HG03460 (cell line): ENCODE results near the gene ADARB2.
A peak's percentile ranks its signal among the peaks of the same experiment; 100 is the strongest.

Experiments used
- ATAC-seq: cut with Tn5 transposase; IDR thresholded peaks from one replicate; pipeline ENCODE4 v1.9.1; 2021; ENCODE audit not compliant: unreplicated experiment

ADARB2 gene

GRCh38 chr10:1664333-1664964 lies 72.9 kb downstream of the ADARB2 start:
- no peak for ATAC-seq

DNA sequence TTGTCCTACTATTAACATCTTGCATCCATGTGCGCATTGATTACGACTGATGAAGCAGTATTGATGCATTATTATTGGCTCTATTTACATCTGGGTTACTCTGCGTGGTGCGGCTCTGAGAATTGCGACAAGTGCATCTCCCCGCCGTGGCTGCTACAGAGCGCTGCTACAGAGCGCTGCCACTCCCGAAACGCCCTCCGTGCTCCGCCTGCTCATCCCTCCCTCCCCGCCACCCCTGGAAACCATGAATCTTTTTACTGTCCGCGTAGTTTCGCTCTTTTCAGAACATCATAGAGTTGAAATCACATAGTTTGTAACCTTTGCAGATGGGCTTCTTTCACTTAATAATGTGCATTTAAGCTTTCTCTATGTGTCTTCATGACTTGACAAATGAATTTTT lies 74.1 kb downstream of the ADARB2 start:
- ATAC-seq, result no peak

DNA sequence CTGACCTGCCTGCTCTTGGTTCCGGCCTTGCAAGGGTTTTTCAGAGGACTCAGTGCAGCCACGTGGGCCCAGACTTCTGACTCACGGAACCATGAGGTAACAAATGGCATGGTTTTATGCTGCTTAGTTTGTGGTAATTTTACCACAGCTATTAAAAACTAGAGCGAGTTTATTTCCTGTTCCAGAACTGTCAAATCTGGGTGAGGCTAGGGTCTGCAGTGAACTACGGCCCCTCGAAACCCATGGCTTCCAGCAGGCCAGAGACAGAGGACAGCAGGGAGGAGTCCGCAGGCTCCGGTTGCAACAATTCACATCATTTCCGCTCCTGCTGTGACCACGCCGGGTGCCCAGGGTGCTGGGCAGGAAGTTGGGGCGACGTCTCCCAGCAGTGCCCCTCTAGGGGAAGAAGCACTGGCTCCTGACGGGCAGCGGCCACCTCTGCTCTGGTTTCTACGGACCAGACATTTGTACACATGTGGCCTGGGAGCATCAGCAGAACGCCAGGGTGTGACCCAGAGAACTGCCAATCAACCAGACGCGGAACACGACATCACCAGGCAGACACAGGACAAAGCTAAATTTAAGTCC lies 74.8 kb downstream of the ADARB2 start:
- ATAC-seq, result peak; percentile 28

DNA sequence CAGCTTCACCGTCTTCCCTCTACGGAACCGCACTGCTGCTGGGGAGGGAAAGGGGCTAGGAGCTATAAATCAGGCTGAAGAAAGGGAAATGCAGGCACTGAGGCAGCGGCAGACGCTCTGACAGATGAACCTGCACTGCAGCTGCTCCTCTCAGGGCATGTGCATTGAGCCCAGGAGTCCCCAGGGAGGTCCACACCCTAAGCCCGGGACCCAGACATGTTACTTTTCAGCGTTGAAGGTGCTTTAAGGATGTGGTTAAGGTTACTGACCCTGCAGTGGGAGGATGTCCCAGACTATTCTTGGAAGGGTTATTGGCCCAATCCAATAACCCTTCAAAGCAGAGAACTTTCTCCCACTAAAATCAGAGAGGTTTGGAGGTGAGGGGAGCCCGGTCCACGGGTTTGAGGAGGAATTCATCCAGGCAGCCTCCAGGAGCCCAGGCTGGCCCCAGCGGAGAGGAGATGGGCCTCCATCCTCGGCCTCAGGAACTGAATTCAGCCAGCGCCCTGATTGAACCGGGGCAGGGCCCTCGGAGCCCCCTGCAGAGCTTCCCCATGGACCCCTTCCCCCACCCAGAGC lies 75.4 kb downstream of the ADARB2 start:
- ATAC-seq, result peak; percentile 77

DNA sequence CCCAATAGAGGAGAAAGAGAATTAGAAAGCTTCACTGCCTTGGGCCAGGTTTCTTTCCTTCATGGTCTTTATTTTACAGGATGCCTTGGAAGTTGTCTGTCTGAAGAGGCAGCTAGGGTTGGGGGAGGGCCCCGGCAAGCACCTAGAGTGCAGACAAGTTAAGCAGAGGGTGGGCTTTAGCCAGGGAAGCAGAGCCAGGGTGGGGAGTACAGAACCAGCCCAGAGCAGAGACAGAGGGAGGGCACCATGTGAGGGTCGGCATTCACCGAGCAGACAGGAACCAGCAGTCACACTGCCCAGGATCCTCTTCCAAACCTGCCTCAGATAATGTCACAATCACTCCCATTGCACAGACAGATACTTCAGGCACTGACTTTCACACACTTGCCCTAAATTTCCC lies 75.9 kb downstream of the ADARB2 start:
- ATAC-seq, result peak; percentile 16

DNA sequence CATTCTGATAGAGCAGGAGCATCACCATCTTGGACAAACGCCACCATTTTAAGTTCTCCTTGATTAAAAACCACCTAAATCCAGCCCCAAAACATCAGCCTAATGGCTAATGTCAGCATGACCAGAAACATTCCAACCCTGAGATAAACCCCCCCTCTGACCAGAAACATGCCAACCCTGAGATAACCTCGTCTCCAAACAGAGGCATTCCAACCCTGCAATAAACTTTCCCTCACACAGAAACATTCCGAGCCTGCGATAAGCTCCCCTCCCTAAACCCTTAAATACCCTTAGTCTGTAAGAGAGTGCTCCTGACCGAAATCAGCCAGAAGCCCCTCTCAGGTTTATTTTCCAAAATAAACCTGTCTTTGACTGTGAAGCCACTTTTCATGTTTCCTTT lies 76.5 kb downstream of the ADARB2 start:
- no peak for ATAC-seq

DNA sequence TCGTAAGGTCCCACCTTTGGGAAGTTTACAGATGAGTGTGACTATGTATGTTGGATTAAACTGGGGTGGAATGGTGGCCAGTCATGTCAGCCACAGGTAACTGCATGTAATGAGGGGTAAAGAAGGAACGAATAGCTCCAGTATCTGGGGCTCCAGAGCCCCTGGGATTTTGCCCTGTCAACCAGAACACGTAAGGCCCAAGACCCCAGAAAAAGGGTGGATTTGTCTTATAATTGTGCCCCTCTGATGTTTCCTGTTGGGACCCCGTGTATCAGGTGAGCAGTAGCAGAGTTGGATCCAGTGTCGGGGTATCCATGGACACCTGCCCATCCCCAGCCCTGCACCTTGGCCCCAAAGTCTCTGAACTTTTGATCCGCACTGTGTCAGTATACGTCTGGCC lies 76.9 kb downstream of the ADARB2 start:
- ATAC-seq, result no peak

DNA sequence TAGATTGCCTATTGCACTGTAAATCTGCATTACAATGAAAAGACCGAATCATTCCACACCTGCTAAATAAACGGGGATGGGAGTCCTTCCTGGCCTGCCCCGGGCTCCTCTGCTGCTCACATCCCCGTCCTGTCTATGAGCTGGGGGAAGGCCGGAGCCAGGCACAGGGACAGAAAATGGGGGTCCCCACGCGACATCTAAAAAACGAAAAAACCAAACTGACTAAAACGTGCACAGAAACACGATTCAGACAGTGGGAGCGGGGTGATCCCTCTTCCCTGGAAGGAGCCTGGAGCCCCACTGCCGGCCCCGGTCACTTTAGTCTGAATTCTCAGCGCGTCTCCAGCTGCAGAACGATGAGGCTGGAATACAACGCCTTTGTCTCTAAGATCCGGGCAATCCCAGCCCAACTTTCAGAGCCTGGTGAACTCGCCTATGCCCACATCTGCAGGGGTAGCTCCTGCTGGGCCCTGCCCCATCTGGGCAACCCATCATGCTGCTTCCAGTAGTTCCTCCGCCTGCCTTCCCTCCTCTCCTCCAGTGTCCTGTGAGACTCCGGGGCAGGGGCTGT lies 78.0 kb downstream of the ADARB2 start:
- ATAC-seq, result no peak

- no peak for ATAC-seq
Observed at GRCh38 chr10:1658658-1659057, 78.7 kb downstream of the ADARB2 start.

- no peak for ATAC-seq
Observed at GRCh38 chr10:1657479-1657878, 79.8 kb downstream of the ADARB2 start.

DNA sequence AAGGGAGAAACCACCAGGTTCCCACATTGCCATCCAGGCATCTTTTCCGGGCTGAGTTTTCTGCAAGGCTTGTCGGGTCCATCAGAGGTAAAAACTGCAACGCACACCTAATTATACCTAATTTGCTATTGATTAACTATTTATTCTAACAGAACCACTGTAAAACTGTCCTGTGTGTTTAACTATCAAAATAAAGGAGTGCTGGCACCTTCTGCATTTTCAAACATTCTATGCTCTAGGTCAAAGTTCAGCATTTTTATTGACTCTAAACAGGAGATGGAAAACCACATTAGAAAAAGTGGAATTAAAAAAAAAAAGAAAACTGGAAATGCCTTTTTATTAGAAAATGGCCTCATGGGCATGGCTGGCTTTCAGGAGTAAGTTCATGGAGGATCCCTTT lies 82.0 kb downstream of the ADARB2 start:
- no peak for ATAC-seq

DNA sequence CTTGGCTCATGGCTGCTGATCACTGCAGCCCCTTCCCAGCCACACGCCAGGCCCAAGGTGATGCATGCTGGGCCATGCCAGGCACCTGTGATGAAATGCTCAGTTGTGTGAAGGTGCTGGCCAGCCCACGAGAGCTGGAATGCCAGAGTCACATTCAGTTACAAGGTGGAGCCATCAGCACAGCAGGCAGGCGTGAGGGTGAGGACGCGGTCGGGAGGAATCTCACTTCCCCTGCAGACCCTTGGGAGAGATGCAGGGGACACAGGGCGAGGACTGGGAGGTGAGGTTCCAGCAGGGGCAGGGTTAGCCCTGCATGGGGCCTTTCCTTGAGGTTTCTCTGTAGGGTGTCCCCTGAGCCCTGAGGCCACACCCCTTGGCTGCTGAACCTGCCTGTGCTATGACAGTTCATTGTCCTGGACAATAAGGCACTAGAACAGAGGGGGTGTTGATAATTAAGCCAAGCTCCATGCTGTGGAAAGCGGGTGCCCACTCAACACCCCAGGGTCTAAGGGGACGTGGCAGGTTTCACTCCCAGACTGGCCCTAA lies 82.4 kb downstream of the ADARB2 start:
- no peak for ATAC-seq

GRCh38 chr10:1654247-1654646 lies 83.1 kb downstream of the ADARB2 start:
- ATAC-seq, result no peak

GRCh38 chr10:1653321-1653720 lies 84.0 kb downstream of the ADARB2 start:
- ATAC-seq, result no peak

DNA sequence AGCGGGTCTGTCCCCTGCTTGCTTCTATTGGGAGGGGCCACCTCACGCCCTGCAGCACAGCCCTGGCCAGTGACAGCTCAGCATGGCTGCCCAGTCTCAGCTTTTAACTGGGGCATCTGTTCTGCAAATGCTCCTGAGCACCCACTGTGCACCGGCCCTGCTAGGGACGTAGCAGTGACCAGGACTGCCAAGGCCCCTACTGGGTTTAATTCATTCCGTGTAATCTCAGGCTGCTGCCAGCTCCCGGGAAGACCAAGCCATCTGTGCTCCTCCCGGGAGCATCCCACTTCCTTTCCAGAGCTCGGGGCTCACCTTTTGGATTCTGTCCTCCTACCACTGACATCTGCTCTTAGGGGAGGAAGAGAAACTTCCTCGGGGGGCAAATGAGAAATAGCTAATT lies 85.2 kb downstream of the ADARB2 start:
- no peak for ATAC-seq

- ATAC-seq, result no peak
Observed at GRCh38 chr10:1651270-1651966, 85.9 kb downstream of the ADARB2 start.

GRCh38 chr10:1650542-1651269 lies 86.6 kb downstream of the ADARB2 start:
- ATAC-seq, result no peak

DNA sequence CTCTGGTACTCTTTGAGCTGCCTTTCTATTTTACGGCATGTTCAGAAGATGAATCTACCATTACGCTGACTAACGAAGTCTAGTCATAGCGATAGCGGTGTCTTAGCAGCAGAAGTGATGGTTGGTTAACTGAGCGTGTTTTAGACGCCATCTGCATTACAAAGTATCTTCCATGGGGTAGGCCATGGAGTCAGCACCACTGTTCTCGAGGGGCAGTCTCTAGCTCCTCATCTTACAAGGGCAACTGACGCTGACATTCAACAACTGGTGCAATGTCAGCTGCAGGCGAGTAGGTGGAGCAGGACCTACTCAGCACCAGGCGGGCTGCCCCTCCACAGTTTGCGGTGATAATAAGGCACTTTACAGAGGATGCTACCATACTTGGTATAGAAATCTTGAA lies 88.7 kb downstream of the ADARB2 start:
- ATAC-seq, result no peak

- ATAC-seq, result no peak
Observed at GRCh38 chr10:1646332-1646731, 91.0 kb downstream of the ADARB2 start.

- no peak for ATAC-seq
Observed at GRCh38 chr10:1645896-1646295, 91.4 kb downstream of the ADARB2 start.

DNA sequence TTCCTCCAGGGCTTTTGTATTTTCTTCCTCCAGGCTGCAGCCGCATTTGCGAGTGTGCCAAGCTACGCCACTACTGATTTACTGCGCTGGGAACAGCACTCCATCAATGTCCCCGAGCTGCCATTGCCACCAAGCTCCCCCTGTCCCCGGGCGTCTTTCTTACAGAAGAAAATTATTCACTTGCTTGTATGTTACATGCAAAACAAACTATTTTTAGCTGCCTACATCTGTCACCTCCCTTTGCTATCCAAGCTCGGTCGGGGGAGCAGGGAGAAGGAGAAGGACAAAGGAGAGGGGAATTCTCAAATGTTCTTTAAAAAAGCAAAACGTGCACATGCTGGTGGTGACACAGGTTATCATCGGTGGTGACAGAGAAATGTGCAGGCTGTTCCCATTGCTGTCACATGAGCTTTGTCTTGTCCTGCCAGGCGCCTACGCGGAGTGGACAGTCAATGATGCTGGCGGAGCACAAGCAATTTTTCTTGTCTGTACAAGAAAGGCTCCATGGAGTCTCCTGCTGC lies 93.1 kb downstream of the ADARB2 start:
- no peak for ATAC-seq
